Natural killer cell (primary cell): ENCODE data around the gene PHOSPHO1. TPM values are rescaled to one million over a fixed set of nuclear protein-coding genes. Genes with fewer than 3 reads are reported as not detected.
A peak's percentile ranks its signal among the peaks of the same experiment; 100 is the strongest.

ENCODE experiments used
- ATAC-seq, 3 donors: fragments of 150-1000 bp in 2 of 3; fragments of 200-7000 bp in 1 of 3; cut with Tn5 transposase; 1 replicate in 1 of 3; 2 replicates in 2 of 3; pipeline ENCODE4 v1.10.0; 2021; ENCODE audit warnings: mild to moderate bottlenecking in 2 of 3, moderate library complexity in 2 of 3
- DNase-seq, 2 donors: peaks; one replicate each; pipeline versions ENCODE4 v3.0.0 to v3.0.0-alpha.2; 2013 to 2021; ENCODE audit warnings: mixed read lengths in 1 of 2
- H3K27ac ChIP-seq: one replicate; pipeline ENCODE4 v1.5.1; 2013; ENCODE audit warnings: mild to moderate bottlenecking, low read length
- H3K27me3 ChIP-seq: one replicate; pipeline ENCODE4 v1.6.1; 2013; ENCODE audit warnings: low read length; ENCODE audit not compliant: control insufficient read depth, insufficient read depth
- H3K36me3 ChIP-seq: one replicate; pipeline ENCODE4 v1.6.1; 2013; ENCODE audit warnings: low read length; ENCODE audit not compliant: control insufficient read depth, insufficient read depth
- H3K4me1 ChIP-seq: one replicate; pipeline ENCODE4 v1.6.1; 2013; ENCODE audit warnings: low read length; ENCODE audit not compliant: control insufficient read depth, insufficient read depth
- H3K4me3 ChIP-seq: one replicate; pipeline ENCODE4 v1.5.1; 2013; ENCODE audit warnings: low read length
- H3K9me3 ChIP-seq: one replicate; pipeline ENCODE4 v1.6.1; 2013; ENCODE audit warnings: low read length; ENCODE audit not compliant: control insufficient read depth, insufficient read depth
- H3K27ac Mint-ChIP-seq, 2 donors: one replicate each; pipeline ENCODE4 v1.8.0; 2022; ENCODE audit warnings: mild to moderate bottlenecking in 2 of 2, mixed read lengths in 2 of 2, moderate library complexity in 1 of 2
- H3K27me3 Mint-ChIP-seq, 2 donors: one replicate each; pipeline ENCODE4 v1.8.0; 2022; ENCODE audit warnings: low read depth in 2 of 2, mixed read lengths in 2 of 2
- H3K36me3 Mint-ChIP-seq: one replicate; pipeline ENCODE4 v1.8.0; 2022; ENCODE audit warnings: mixed read lengths
- H3K4me1 Mint-ChIP-seq, 2 donors: one replicate each; pipeline ENCODE4 v1.8.0; 2022; ENCODE audit warnings: mixed read lengths in 2 of 2
- H3K4me3 Mint-ChIP-seq: one replicate; pipeline ENCODE4 v1.8.0; 2022; ENCODE audit warnings: mild to moderate bottlenecking, moderate library complexity, mixed read lengths
- H3K9me3 Mint-ChIP-seq, 2 donors: one replicate each; pipeline ENCODE4 v1.8.0; 2022; ENCODE audit warnings: mixed read lengths in 2 of 2
- CTCF ChIP-seq: fragments of 200-600 bp; IDR thresholded peaks from one replicate; pipeline ENCODE4 v1.8.0; 2022; ENCODE audit warnings: antibody characterized with exemption
- WGBS: methylation state at CpG from one replicate; pipeline ENCODE4 v1.1.7; 2013; ENCODE audit warnings: missing lambda C conversion rate; ENCODE audit not compliant: insufficient coverage; 5-methylcytosine and 5-hydroxymethylcytosine counted together
- intact Hi-C: fragments of 100-400 bp; cut with micrococcal nuclease; formaldehyde crosslinking; loops from one replicate; pipeline ENCODE4 v1.14.2; 2022
- total RNA-seq, 4 donors: library from RNA; stranded (reverse); fragments of 120-200 nt in 1 of 4; gene quantifications; one replicate each; pipeline versions ENCODE4 v1.2.3 to v1.2.4, GENCODE V29; 2013 to 2022

The PHOSPHO1 gene
- total RNA-seq, 3 donors from 2014 or later (not counting 1 experiment from before 2014, with no cell fraction given): 1.7 TPM; not detected in 2

- Histone ChIP-seq H3K36me3 (peaks cover 15% of the 10 kb centered on the region), H3K4me1 (peaks cover 97% of the 10 kb centered on the region), H3K4me3 (peak overlapping the region; percentile 59), H3K27me3 (no peaks in the 10 kb centered on the region), H3K9me3 (no peaks in the 10 kb centered on the region), H3K27ac (peak overlapping the region; percentile 56)
- Mint-ChIP-seq H3K27ac (peak overlapping the region; percentile 83 to 98), H3K36me3 (peaks cover 14% of the 10 kb centered on the region), H3K27me3 (no peaks in the 10 kb centered on the region), H3K4me3 (peak overlapping the region; percentile 100), H3K9me3 (no peaks in the 10 kb centered on the region), H3K4me1 (peaks cover 92 to 93% of the 10 kb centered on the region in 2 donors)
- WGBS: 71% methylated on average over 2 of the region's 2 CpGs
- DNase-seq (no peak), ATAC-seq (no peak)
- intact Hi-C loops: no loop called here
- no peak for TF ChIP-seq CTCF
These were observed 16.7 kb downstream of the PHOSPHO1 start for GRCh38 chr17:49213847-49214246.

- peak overlapping the region; percentile 100 for H3K4me3 Mint-ChIP-seq
- Histone ChIP-seq H3K9me3 (no peaks in the 10 kb centered on the region), H3K4me1 (peaks cover 97% of the 10 kb centered on the region), H3K27ac (peak overlapping the region; percentile 56), H3K27me3 (no peaks in the 10 kb centered on the region), H3K4me3 (peak overlapping the region; percentile 59), H3K36me3 (peaks cover 15% of the 10 kb centered on the region)
- DNase-seq: no peak
- intact Hi-C loops: no loop called here
- no peak for ATAC-seq
- peaks cover 14% of the 10 kb centered on the region for H3K36me3 Mint-ChIP-seq
- TF ChIP-seq CTCF: no peak
- H3K9me3 Mint-ChIP-seq: no peaks in the 10 kb centered on the region
- 37% methylated on average over 5 of the region's 5 CpGs for WGBS
- peak overlapping the region; percentile 83 to 98 for H3K27ac Mint-ChIP-seq
- peaks cover 91% of the 10 kb centered on the region in 2 donors for H3K4me1 Mint-ChIP-seq
- H3K27me3 Mint-ChIP-seq: no peaks in the 10 kb centered on the region
These were observed 17.2 kb downstream of the PHOSPHO1 start for GRCh38 chr17:49213399-49213798.

- Histone ChIP-seq H3K4me3 (peak within 1 kb of the TSS; percentile 59), H3K27ac (peak within 1 kb of the TSS; percentile 82)
- 12% methylated on average over 22 of the region's 22 CpGs for WGBS
These were observed 20.2 kb downstream of the PHOSPHO1 start, which contains the start of the genes ABI3 and GNGT2 for GRCh38 chr17:49210158-49211029. Gene ABI3, plus strand, starts transcription at chr17:49210707. Its CDS starts 18 bp downstream, at chr17:49210725. Gene GNGT2, minus strand, starts transcription at chr17:49210574. Its CDS starts 3,152 bp downstream, at chr17:49207422.

More at GRCh38 chr17:49210158-49211029, 20.2 kb downstream of the PHOSPHO1 start, which contains the start of the genes ABI3 and GNGT2:
- intact Hi-C loops: loop anchor here (1.0 kb wide), 1 partner anchor 8 kb away; no protein-coding TSS in a partner anchor
- H3K4me1 ChIP-seq: peaks cover 83% of the 10 kb centered on the region
- peak within 1 kb of the TSS; percentile 100 for H3K4me3 Mint-ChIP-seq
- no peak for TF ChIP-seq CTCF
- no peaks in the 10 kb centered on the region for H3K9me3 Mint-ChIP-seq
- peaks cover 78 to 84% of the 10 kb centered on the region in 2 donors for H3K4me1 Mint-ChIP-seq
- peak within 1 kb of the TSS; percentile 83 to 98 for H3K27ac Mint-ChIP-seq
- peak; percentile 71 to 75 (median 75) for ATAC-seq
- H3K27me3 Mint-ChIP-seq: no peaks in the 10 kb centered on the region
- no peaks in the 10 kb centered on the region for H3K9me3 ChIP-seq
- no peaks in the 10 kb centered on the region for H3K27me3 ChIP-seq
- peak; percentile 51 to 83 for DNase-seq
- peaks cover 16% of the 10 kb centered on the region for H3K36me3 ChIP-seq
- peaks cover 19% of the 10 kb centered on the region for H3K36me3 Mint-ChIP-seq
